GM12892 (cell line): ENCODE results near the gene CCDC137.
A peak's percentile ranks its signal among the peaks of the same experiment; 100 is the strongest.

ENCODE experiments used
- POLR2A ChIP-seq: IDR thresholded peaks from 2 replicates; pipeline ENCODE4 v1.6.1; 2011; ENCODE audit warnings: low read depth, low read length, control low read depth
- POLR2AphosphoS5 ChIP-seq: IDR thresholded peaks from 2 replicates; pipeline ENCODE4 v1.6.1; 2011; ENCODE audit warnings: low read depth, low read length, control low read depth
- TAF1 ChIP-seq: IDR thresholded peaks from 2 replicates; pipeline ENCODE4 v1.6.1; 2011; ENCODE audit warnings: low read depth, mild to moderate bottlenecking, control low read depth, low read length, borderline replicate concordance

DNA sequence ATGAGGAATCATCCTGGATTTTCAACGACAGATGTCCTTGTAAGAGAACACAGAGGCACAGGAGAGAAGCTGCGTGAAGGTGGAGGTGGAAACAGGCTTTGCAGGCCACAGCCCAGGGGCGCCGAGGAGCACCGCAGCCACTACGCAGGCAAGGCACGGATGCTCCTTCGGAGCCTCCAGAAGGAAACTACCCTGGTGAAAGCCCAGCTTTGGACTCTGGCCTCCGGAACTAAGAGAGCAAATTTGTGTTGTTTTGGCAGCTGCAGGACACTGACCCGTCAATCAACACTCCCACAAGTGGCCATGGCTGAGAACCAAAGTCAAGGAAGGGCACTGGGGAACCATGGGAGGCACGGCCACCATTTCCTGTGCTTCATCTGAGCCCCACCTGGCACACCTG, 13.6 kb downstream of the CCDC137 start:
- TF ChIP-seq POLR2A (no peak), TAF1 (no peak), POLR2AphosphoS5 (0 out of 2 replicates have a peak, but pooled peaks have one; percentile 43)
